SK-N-SH (cell line): ENCODE measurements around the gene SLC16A5. TPM values are rescaled to one million over a fixed set of nuclear protein-coding genes. Genes with fewer than 3 reads are reported as not detected.

ENCODE experiments used
- CTCF ChIA-PET: fragments of 300-600, 350-600 bp; formaldehyde crosslinking; extraction: SDS; loops from one replicate; lab custom pipeline; 2021; lab: Yijun Ruan, JAX
- POLR2A ChIA-PET: fragments of 350-600 bp; sonication (Branson Sonifier 250); formaldehyde crosslinking; extraction: SDS; loops from one replicate; lab custom pipeline; 2020; ENCODE audit warnings: antibody characterized with exemption, inconsistent platforms; lab: Yijun Ruan, JAX
- DNase-seq: peaks from one replicate; pipeline ENCODE4 v3.0.0; 2012
- H2AFZ ChIP-seq: fragments of 200-600 bp; sonication (generic); 2 replicates; pipeline ENCODE4 v1.8.1; 2016; ENCODE audit warnings: antibody characterized with exemption, mild to moderate bottlenecking, low read depth
- H3F3A ChIP-seq: fragments of 200-600 bp; sonication (generic); replicated peaks from 2 replicates; pipeline ENCODE3; 2016; ENCODE audit warnings: antibody characterized with exemption, mild to moderate bottlenecking; ENCODE audit not compliant: insufficient read depth
- H3K27ac ChIP-seq, 2 experiments: fragments of 200-500 bp in 1 of 2; fragments of 200-600 bp in 1 of 2; sonication (Bioruptor generic) in 1 of 2; sonication (generic), shearing (Covaris generic) in 1 of 2; 2 replicates each; pipeline versions ENCODE4 v1.5.1 to v1.6.1; 2014 to 2016; ENCODE audit warnings: low read depth in 2 of 2, inconsistent platforms in 1 of 2, low read length in 1 of 2, mild to moderate bottlenecking in 1 of 2, mixed read lengths in 1 of 2
- H3K27me3 ChIP-seq: fragments of 200-600 bp; sonication (generic), shearing (Covaris generic); 2 replicates; pipeline ENCODE4 v1.6.1; 2016; ENCODE audit warnings: mixed run types; ENCODE audit not compliant: insufficient read depth
- H3K36me3 ChIP-seq, 2 experiments: fragments of 200-500 bp in 1 of 2; fragments of 200-600 bp in 1 of 2; sonication (Bioruptor generic) in 1 of 2; sonication (generic) in 1 of 2; replicated peaks in 1 of 2; 2 replicates each; pipeline versions ENCODE3 to v1.5.1; 2014 to 2016; ENCODE audit warnings: low read length in 1 of 2, mild to moderate bottlenecking in 1 of 2; ENCODE audit not compliant: insufficient read depth in 2 of 2, control insufficient read depth in 1 of 2
- H3K4me1 ChIP-seq, 2 experiments: fragments of 200-500 bp in 1 of 2; fragments of 200-600 bp in 1 of 2; sonication (Bioruptor generic) in 1 of 2; sonication (generic), shearing (Covaris generic) in 1 of 2; 2 replicates each; pipeline versions ENCODE4 v1.5.1 to v1.6.1; 2014 to 2016; ENCODE audit warnings: low read depth in 1 of 2, low read length in 1 of 2, mixed run types in 1 of 2; ENCODE audit not compliant: insufficient read depth in 2 of 2, control insufficient read depth in 1 of 2
- H3K4me2 ChIP-seq: fragments of 200-600 bp; sonication (generic), shearing (Covaris generic); 2 replicates; pipeline ENCODE4 v1.6.1; 2017; ENCODE audit warnings: mixed run types
- H3K4me3 ChIP-seq, 2 experiments: fragments of 200-500 bp in 1 of 2; fragments of 200-600 bp in 1 of 2; sonication (Bioruptor generic) in 1 of 2; sonication (generic), shearing (Covaris generic) in 1 of 2; 2 replicates each; pipeline versions ENCODE4 v1.5.1 to v1.8.1; 2014 to 2016; ENCODE audit warnings: low read depth in 2 of 2, inconsistent platforms in 1 of 2, low read length in 1 of 2, mild to moderate bottlenecking in 1 of 2, mixed read lengths in 1 of 2, moderate library complexity in 1 of 2
- H3K79me2 ChIP-seq: fragments of 200-600 bp; sonication (generic); 2 replicates; pipeline ENCODE4 v1.8.1; 2017; ENCODE audit warnings: mild to moderate bottlenecking; ENCODE audit not compliant: insufficient read depth
- H3K9ac ChIP-seq: fragments of 200-600 bp; sonication (generic); 2 replicates; pipeline ENCODE4 v1.6.1; 2017; ENCODE audit warnings: mixed run types
- H3K9me2 ChIP-seq: fragments of 200-600 bp; sonication (generic); 2 replicates; pipeline ENCODE4 v1.6.1; 2017; ENCODE audit warnings: mixed run types
- H3K9me3 ChIP-seq: fragments of 200-600 bp; sonication (generic); 2 replicates; pipeline ENCODE4 v1.6.1; 2017; ENCODE audit warnings: mixed run types, mild to moderate bottlenecking, moderate library complexity
- H4K20me1 ChIP-seq: fragments of 200-600 bp; sonication (generic); 2 replicates; pipeline ENCODE4 v1.6.1; 2017; ENCODE audit warnings: mild to moderate bottlenecking, mixed run types; ENCODE audit not compliant: insufficient read depth
- CHD2 ChIP-seq: fragments of 150-350 bp; IDR thresholded peaks from 2 replicates; pipeline ENCODE4 v1.6.1; 2018; ENCODE audit warnings: low read length; ENCODE audit not compliant: partially characterized antibody
- CTCF ChIP-seq: fragments of 200-600 bp; sonication (generic); IDR thresholded peaks from 2 replicates; pipeline ENCODE4 v1.6.1; 2017; ENCODE audit warnings: antibody characterized with exemption, mild to moderate bottlenecking, moderate library complexity
- ELF1 ChIP-seq: IDR thresholded peaks from 2 replicates; pipeline ENCODE4 v1.4.0; 2012
- EZH2phosphoT487 ChIP-seq: fragments of 200-600 bp; sonication (generic); IDR thresholded peaks from 2 replicates; pipeline ENCODE4 v1.6.1; 2017; ENCODE audit warnings: low read depth, mixed run types, mild to moderate bottlenecking, antibody characterized with exemption, moderate library complexity, borderline replicate concordance
- FOSL2 ChIP-seq: IDR thresholded peaks from 2 replicates; pipeline ENCODE4 v1.4.0; 2012; ENCODE audit warnings: low read depth, mild to moderate bottlenecking, moderate library complexity, borderline replicate concordance
- FOXJ3 ChIP-seq: sonication (generic); formaldehyde crosslinking; IDR thresholded peaks from 2 replicates; pipeline ENCODE4 v1.5.1; 2020; ENCODE audit warnings: mild to moderate bottlenecking, missing genetic modification reagents
- GATA2 ChIP-seq: sonication (generic); formaldehyde crosslinking; IDR thresholded peaks from 2 replicates; pipeline ENCODE4 v1.5.0; 2020; ENCODE audit warnings: mild to moderate bottlenecking, missing genetic modification reagents
- NFIC ChIP-seq: IDR thresholded peaks from 2 replicates; pipeline ENCODE4 v1.4.0; 2012; ENCODE audit warnings: borderline replicate concordance
- NRF1 ChIP-seq: IDR thresholded peaks from 2 replicates; pipeline ENCODE4 v1.6.1; 2012; ENCODE audit warnings: low read depth, mild to moderate bottlenecking, low read length
- POLR2AphosphoS5 ChIP-seq: IDR thresholded peaks from 2 replicates; pipeline ENCODE4 v1.6.1; 2012; ENCODE audit warnings: low read depth, low read length
- RAD21 ChIP-seq: IDR thresholded peaks from 2 replicates; pipeline ENCODE4 v1.6.1; 2012; ENCODE audit warnings: mild to moderate bottlenecking, low read length
- RCOR1 ChIP-seq: fragments of 150-350 bp; IDR thresholded peaks from 2 replicates; pipeline ENCODE4 v1.6.1; 2017; ENCODE audit warnings: antibody characterized with exemption, low read length
- REST ChIP-seq: IDR thresholded peaks from 2 replicates; pipeline ENCODE4 v1.6.1; 2012; ENCODE audit warnings: mild to moderate bottlenecking, low read depth, low read length, moderate library complexity
- RFX5 ChIP-seq: IDR thresholded peaks from 2 replicates; pipeline ENCODE4 v1.6.1; 2012; ENCODE audit warnings: mild to moderate bottlenecking, improper control_type of control experiment, low read length
- RXRA ChIP-seq: IDR thresholded peaks from 2 replicates; pipeline ENCODE4 v1.4.0; 2012; ENCODE audit warnings: low read depth, mild to moderate bottlenecking, borderline replicate concordance
- SIN3A ChIP-seq: IDR thresholded peaks from 2 replicates; pipeline ENCODE4 v1.6.1; 2012; ENCODE audit warnings: low read depth, mild to moderate bottlenecking, low read length, moderate library complexity, borderline replicate concordance
- TEAD4 ChIP-seq: IDR thresholded peaks from 2 replicates; pipeline ENCODE4 v1.4.0; 2012; ENCODE audit warnings: mild to moderate bottlenecking, borderline replicate concordance; ENCODE audit not compliant: insufficient read depth
- USF1 ChIP-seq: IDR thresholded peaks from 2 replicates; pipeline ENCODE4 v1.4.0; 2012; ENCODE audit warnings: low read depth, borderline replicate concordance
- USF2 ChIP-seq: fragments of 150-350 bp; IDR thresholded peaks from 2 replicates; pipeline ENCODE4 v1.6.1; 2017; ENCODE audit warnings: antibody characterized with exemption, low read length, low read depth, borderline replicate concordance
- WGBS: methylation state at CpG from one replicate; pipeline ENCODE4 v1.1.6; 2017; ENCODE audit warnings: low lambda C conversion rate; 5-methylcytosine and 5-hydroxymethylcytosine counted together
- polyA plus RNA-seq, 3 experiments: library from polyadenylated mRNA; depleted of rRNA; stranded (reverse); fragments of >200 nt; gene quantifications; 2 replicates each; pipeline ENCODE4 v1.2.3, GENCODE V29; 2012

The SLC16A5 gene
- 0.03 and 0.06 TPM in 2 replicates for polyA plus RNA-seq (2012; rRNA removed)
- polyA plus RNA-seq (2012; cell fraction: cytosol; rRNA removed): 0.03 TPM in 1 of 2 replicates, not detected in the other
- polyA plus RNA-seq (2012; cell fraction: nucleus; rRNA removed): 0.06 TPM in 1 of 2 replicates, not detected in the other

GRCh38 chr17:75087558-75088453 lies at the start of gene SLC16A5:
Gene SLC16A5, plus strand, starts transcription at chr17:75087954. Its CDS starts 5,683 bp downstream, at chr17:75093637.
- POLR2A ChIA-PET: no interaction called here
- H3K9me2 ChIP-seq: no peaks in the 10 kb centered on the region

More at GRCh38 chr17:75087558-75088453, at the start of gene SLC16A5:
- H3K79me2 ChIP-seq: no peaks in the 10 kb centered on the region
- H3K9ac ChIP-seq: no peak within 1 kb of the TSS
- TF ChIP-seq CHD2 (no peak), GATA2 (CRISPR knock-in tag) (no peak), FOXJ3 (CRISPR knock-in tag) (no peak), NFIC (no peak), POLR2AphosphoS5 (no peak), USF1 (no peak), EZH2phosphoT487 (no peak), RXRA (no peak), CTCF (no peak), RAD21 (no peak), ELF1 (no peak), REST (no peak), RCOR1 (no peak), SIN3A (no peak), USF2 (no peak), NRF1 (no peak), TEAD4 (no peak), FOSL2 (no peak), RFX5 (no peak)
- H3K27me3 ChIP-seq: no peaks in the 10 kb centered on the region
- H3K27ac ChIP-seq: no peak within 1 kb of the TSS
- H3K4me3 ChIP-seq: no peak within 1 kb of the TSS
- CTCF ChIA-PET: interaction anchor here (0.6 to 2.8 kb wide), 7 partner anchors 12 to 44 kb away, joined by 3 to 23 read pairs (median 4); partner anchors contain the start of gene NT5C
- peaks cover 0 to 10% of the 10 kb centered on the region in 2 experiments; a peak in 1 of 4 replicates for H3K4me1 ChIP-seq
- WGBS: 87% methylated on average over 68 of the region's 69 CpGs
- no peaks in the 10 kb centered on the region for H4K20me1 ChIP-seq
- H3K9me3 ChIP-seq: no peaks in the 10 kb centered on the region
- H3K4me2 ChIP-seq: no peak within 1 kb of the TSS
- H3K36me3 ChIP-seq: no peaks in the 10 kb centered on the region
- peaks cover 2% of the 10 kb centered on the region for H3F3A ChIP-seq
- DNase-seq: no peak
- no peak within 1 kb of the TSS for H2AFZ ChIP-seq
